Esophagus squamous epithelium (tissue), 5 donors: ENCODE measurements around the gene GOLGA6D. TPM values are rescaled to one million over a fixed set of nuclear protein-coding genes. Genes with fewer than 3 reads are reported as not detected.
"Not testable (repeated sequence)": the region's sequence is repeated elsewhere in the genome, so short reads cannot be mapped to it uniquely, and the experiment has no call there.

ENCODE experiments used
- DNase-seq: peaks from one replicate; lab custom pipeline; 2025; lab: John Stamatoyannopoulos, UW
- H3K27ac ChIP-seq, 4 donors: fragments of 200-600 bp; sonication (generic); one replicate each; pipeline ENCODE4 v1.5.1; 2016 to 2019; ENCODE audit warnings: mild to moderate bottlenecking in 1 of 4
- H3K27me3 ChIP-seq, 4 donors: fragments of 200-600 bp; sonication (generic); 1 replicate in 3 of 4; 2 replicates in 1 of 4; pipeline versions ENCODE4 v1.5.1 to v1.6.0; 2017 to 2021; ENCODE audit warnings: antibody characterized with exemption in 1 of 4
- H3K36me3 ChIP-seq, 3 donors: fragments of 200-600 bp; sonication (generic); one replicate each; pipeline ENCODE4 v1.5.1; 2016 to 2019
- H3K4me1 ChIP-seq, 3 donors: fragments of 200-600 bp; sonication (generic); one replicate each; pipeline ENCODE4 v1.5.1; 2017 to 2019
- H3K4me3 ChIP-seq, 4 donors: fragments of 200-600 bp; sonication (generic); 1 replicate in 3 of 4; 2 replicates in 1 of 4; pipeline ENCODE4 v1.5.1; 2016 to 2019; ENCODE audit warnings: mild to moderate bottlenecking in 2 of 4, moderate library complexity in 1 of 4
- H3K9me3 ChIP-seq, 3 donors: fragments of 200-600 bp; sonication (generic); one replicate each; pipeline ENCODE4 v1.5.1; 2016 to 2019
- POLR2A ChIP-seq, 4 donors: fragments of 450-650 bp; IDR thresholded peaks; one replicate each; pipeline ENCODE4 v1.6.1; 2017; ENCODE audit warnings: antibody characterized with exemption in 4 of 4, mild to moderate bottlenecking in 4 of 4, moderate library complexity in 3 of 4
- whole genome bisulfite sequencing, 2 donors: methylation state at CpG; one replicate each; pipeline ENCODE4 v1.1.5; 2018; 5-methylcytosine and 5-hydroxymethylcytosine counted together
- intact Hi-C: fragments of 100-400 bp; cut with DNase I; formaldehyde crosslinking; loops from one replicate; pipeline ENCODE4 v1.15.0; 2022
- small RNA-seq, 4 donors: library from RNA; depleted of rRNA; stranded (forward); fragments of <200 nt; gene quantifications; one replicate each; pipeline ENCODE3, GENCODE V24; 2016
- total RNA-seq, 4 donors: library from RNA; depleted of rRNA; stranded (reverse); fragments of >200 nt; gene quantifications; one replicate each; pipeline ENCODE4 v1.1.0, GENCODE V29; 2016
- TF ChIP-seq, protein P1 (sequence below), 6 experiments: fragments of 450-650 bp in 4 of 6; fragments of 200-600 bp in 2 of 6; sonication (generic) in 2 of 6; IDR thresholded peaks; one replicate each; pipeline ENCODE4 v1.5.1; 2016 to 2019; ENCODE audit warnings: antibody characterized with exemption in 6 of 6, mild to moderate bottlenecking in 4 of 6, moderate library complexity in 4 of 6
- donor health status: DM: yes; HTN: yes; CAD: no.

Gene GOLGA6D
- total RNA-seq, 4 donors from 2014 or later: not detected

DNA sequence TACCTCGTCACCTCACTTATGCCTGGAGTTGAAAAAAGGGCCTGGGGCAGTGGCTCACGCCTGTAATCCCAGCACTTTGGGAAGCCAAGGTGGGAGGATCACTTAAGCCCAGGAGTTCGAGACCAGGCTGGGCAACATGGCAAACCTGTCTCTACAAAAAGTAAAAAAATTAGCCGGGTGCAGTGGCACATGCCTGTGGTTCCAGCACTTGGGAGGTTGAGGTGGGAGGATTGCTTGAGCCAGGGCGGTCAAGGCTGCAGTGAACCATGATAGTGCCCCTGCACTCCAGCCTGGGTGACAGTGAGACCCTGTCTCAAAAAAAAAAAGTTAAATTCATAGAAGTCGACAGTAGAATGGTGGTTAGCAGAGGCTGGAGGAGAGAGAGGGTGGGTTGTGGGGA, 59.6 kb downstream of the GOLGA6D start:
- intact Hi-C loops: no loop called here
- 65 to 75% methylated on average over 6 of the region's 6 CpGs for WGBS, 2 donors

DNA sequence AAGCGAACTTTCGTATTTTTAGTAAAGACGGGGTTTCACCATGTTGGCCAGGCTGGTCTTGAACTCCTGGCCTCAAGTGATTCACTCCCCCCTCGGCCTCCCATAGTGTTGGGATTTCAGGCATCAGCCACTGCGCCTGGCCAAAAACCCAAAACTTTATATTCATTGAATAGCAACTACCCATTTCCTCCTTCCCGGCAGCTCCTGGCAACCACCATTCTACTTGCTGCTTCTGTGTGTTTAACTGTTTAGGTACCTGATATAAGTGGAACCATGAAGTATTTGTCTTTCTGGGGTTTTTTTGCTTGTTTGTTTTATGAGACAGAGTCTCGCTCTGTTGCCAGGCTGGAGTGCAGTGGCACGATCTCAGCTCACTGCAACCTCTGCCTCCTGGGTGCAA, 61.3 kb downstream of the GOLGA6D start:
- H3K4me3 ChIP-seq, DNase-seq, H3K9me3 ChIP-seq, H3K27me3 ChIP-seq, intact Hi-C loops, H3K27ac ChIP-seq: not testable (repeated sequence)
- 35 to 36% methylated on average over 8 of the region's 8 CpGs for WGBS, 2 donors
- H3K36me3 ChIP-seq: peaks cover 0 to 28% (median 0%) of the 10 kb centered on the region in 3 donors
- peaks cover 6 to 37% (median 10%) of the 10 kb centered on the region in 3 donors for H3K4me1 ChIP-seq

More for the DNA sequence above, 59.6 kb downstream of the GOLGA6D start:
- Histone ChIP-seq H3K9me3 (no peaks in the 10 kb centered on the region), H3K27ac (no peak overlapping the region), H3K4me1 (peaks cover 0 to 23% (median 0%) of the 10 kb centered on the region in 3 donors), H3K4me3 (no peak overlapping the region), H3K27me3 (no peaks in the 10 kb centered on the region), H3K36me3 (peaks cover 0 to 35% (median 0%) of the 10 kb centered on the region in 3 donors)
- TF ChIP-seq, protein P1, sequence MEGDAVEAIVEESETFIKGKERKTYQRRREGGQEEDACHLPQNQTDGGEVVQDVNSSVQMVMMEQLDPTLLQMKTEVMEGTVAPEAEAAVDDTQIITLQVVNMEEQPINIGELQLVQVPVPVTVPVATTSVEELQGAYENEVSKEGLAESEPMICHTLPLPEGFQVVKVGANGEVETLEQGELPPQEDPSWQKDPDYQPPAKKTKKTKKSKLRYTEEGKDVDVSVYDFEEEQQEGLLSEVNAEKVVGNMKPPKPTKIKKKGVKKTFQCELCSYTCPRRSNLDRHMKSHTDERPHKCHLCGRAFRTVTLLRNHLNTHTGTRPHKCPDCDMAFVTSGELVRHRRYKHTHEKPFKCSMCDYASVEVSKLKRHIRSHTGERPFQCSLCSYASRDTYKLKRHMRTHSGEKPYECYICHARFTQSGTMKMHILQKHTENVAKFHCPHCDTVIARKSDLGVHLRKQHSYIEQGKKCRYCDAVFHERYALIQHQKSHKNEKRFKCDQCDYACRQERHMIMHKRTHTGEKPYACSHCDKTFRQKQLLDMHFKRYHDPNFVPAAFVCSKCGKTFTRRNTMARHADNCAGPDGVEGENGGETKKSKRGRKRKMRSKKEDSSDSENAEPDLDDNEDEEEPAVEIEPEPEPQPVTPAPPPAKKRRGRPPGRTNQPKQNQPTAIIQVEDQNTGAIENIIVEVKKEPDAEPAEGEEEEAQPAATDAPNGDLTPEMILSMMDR (IDR thresholded peaks at IDR 0.05): no peak
- no peak for TF ChIP-seq POLR2A (IDR thresholded peaks at IDR 0.05)
- DNase-seq: no peak

Small RNA genes within 50 kb of the gene (small RNA-seq; reads per million reads assigned to genes)
- gene AC068338.1 (0 reads per million in 4 donors), gene RN7SL327P (0 reads per million in 4 donors), gene RN7SL489P (0 reads per million in 4 donors)

Other genes with a start within 250 kb of the GOLGA6D start
- 10 to 100 TPM; 12.3 to 33.3 (median 21.5) TPM for gene C15orf39, start 81.0 kb upstream of the GOLGA6D start, total RNA-seq
- not detected for gene GOLGA6C, start 24.5 kb upstream of the GOLGA6D start, total RNA-seq
- 10 to 100 TPM; 35.5 to 54.4 (median 44.5) TPM for gene COMMD4, start 53.2 kb downstream of the GOLGA6D start, total RNA-seq
- 10 to 100 TPM in 2 of 4 donors, 1 to 10 TPM in 2; 7.9 to 58.0 (median 10.9) TPM for gene NEIL1, start 64.2 kb downstream of the GOLGA6D start, total RNA-seq
- 100 to 1,000 TPM in 2 of 4 donors, 10 to 100 TPM in 2; 60.3 to 134 (median 83.8) TPM for gene MAN2C1, start 85.8 kb downstream of the GOLGA6D start, total RNA-seq
- gene SIN3A, start 168.9 kb downstream of the GOLGA6D start, total RNA-seq: 10 to 100 TPM; 22.3 to 49.8 (median 26.0) TPM